Gastroesophageal sphincter (tissue), 4 donors: Measurements from ENCODE around the gene CPT1C. TPM values are rescaled to one million over a fixed set of nuclear protein-coding genes. Genes with fewer than 3 reads are reported as not detected.

Experiments used
- ATAC-seq: fragments of 150-250 bp; one replicate; pipeline ENCODE4 v1.9.1; 2016; ENCODE audit warnings: mild to moderate bottlenecking, moderate library complexity
- H3K27ac ChIP-seq, 4 donors: fragments of 200-600 bp; sonication (generic) in 3 of 4; 1 replicate in 3 of 4; 2 replicates in 1 of 4; pipeline ENCODE4 v1.5.1; 2016 to 2019
- H3K27me3 ChIP-seq: fragments of 200-600 bp; sonication (generic); one replicate; pipeline ENCODE4 v1.5.1; 2019
- H3K36me3 ChIP-seq, 2 donors: fragments of 200-600 bp; sonication (generic); one replicate each; pipeline ENCODE4 v1.5.1; 2019; ENCODE audit warnings: control low read depth in 1 of 2
- H3K4me1 ChIP-seq, 3 donors: fragments of 200-600 bp; sonication (generic); 1 replicate in 2 of 3; 2 replicates in 1 of 3; pipeline ENCODE4 v1.5.1; 2016 to 2019; ENCODE audit warnings: control low read depth in 2 of 3
- H3K4me3 ChIP-seq, 2 donors: fragments of 200-600 bp; sonication (generic); one replicate each; pipeline ENCODE4 v1.5.1; 2019; ENCODE audit warnings: mild to moderate bottlenecking in 1 of 2, moderate library complexity in 1 of 2
- H3K9me3 ChIP-seq, 3 donors: fragments of 200-600 bp; sonication (generic); one replicate each; pipeline ENCODE4 v1.5.1; 2017 to 2019; ENCODE audit warnings: control low read depth in 2 of 3
- CTCF ChIP-seq, 4 experiments: fragments of 200-600 bp in 2 of 4; fragments of 450-650 bp in 2 of 4; sonication (generic) in 1 of 4; IDR thresholded peaks; one replicate each; pipeline ENCODE4 v1.5.1; 2017 to 2019; ENCODE audit warnings: antibody characterized with exemption in 4 of 4, mild to moderate bottlenecking in 2 of 4, moderate library complexity in 2 of 4
- EP300 ChIP-seq: sonication (generic); formaldehyde crosslinking; IDR thresholded peaks from one replicate; pipeline ENCODE4 v1.6.1; 2017; ENCODE audit warnings: antibody characterized with exemption, mild to moderate bottlenecking
- POLR2A ChIP-seq, 2 donors: fragments of 450-650 bp; IDR thresholded peaks; one replicate each; pipeline ENCODE4 v1.6.1; 2017; ENCODE audit warnings: antibody characterized with exemption in 2 of 2, mild to moderate bottlenecking in 2 of 2, moderate library complexity in 1 of 2
- POLR2AphosphoS5 ChIP-seq: sonication (generic); formaldehyde crosslinking; IDR thresholded peaks from one replicate; pipeline ENCODE4 v1.6.1; 2017; ENCODE audit warnings: antibody characterized with exemption
- WGBS, 2 donors: methylation state at CpG; one replicate each; pipeline ENCODE4 v1.1.5; 2018; ENCODE audit warnings: low coverage in 1 of 2; 5-methylcytosine and 5-hydroxymethylcytosine counted together
- total RNA-seq, 4 donors: library from RNA; depleted of rRNA; stranded (reverse); fragments of >200 nt; gene quantifications; one replicate each; pipeline ENCODE4 v1.1.0, GENCODE V29; 2016

CPT1C gene
- total RNA-seq, 4 donors from 2014 or later, result 2.0 to 3.0 (median 2.6) TPM

- Histone ChIP-seq H3K36me3 (no peaks in the 10 kb centered on the region), H3K4me3 (no peak overlapping the region), H3K4me1 (no peaks in the 10 kb centered on the region), H3K27me3 (peaks cover 10% of the 10 kb centered on the region), H3K9me3 (no peaks in the 10 kb centered on the region), H3K27ac (no peak overlapping the region)
- TF ChIP-seq POLR2AphosphoS5 (no peak), POLR2A (IDR thresholded peaks at IDR 0.05) (no peak), CTCF (IDR thresholded peaks at IDR 0.05) (no peak), EP300 (no peak)
- ATAC-seq, result no peak
- 22% methylated on average over 1 of the region's 1 CpG; no CpG with 5 or more reads in 1 of the 2 donors for WGBS, 2 donors
Observed at GRCh38 chr19:49749771-49750170, 58.9 kb downstream of the CPT1C start.

GRCh38 chr19:49752701-49753100, 61.8 kb downstream of the CPT1C start:
- ATAC-seq, result no peak
- Histone ChIP-seq H3K36me3 (no peaks in the 10 kb centered on the region), H3K27ac (no peak overlapping the region), H3K4me1 (no peaks in the 10 kb centered on the region), H3K9me3 (peaks cover 0 to 12% (median 0%) of the 10 kb centered on the region in 3 donors), H3K27me3 (no peaks in the 10 kb centered on the region), H3K4me3 (no peak overlapping the region)
- 67% methylated on average over 1 of the region's 1 CpG; no CpG with 5 or more reads in 1 of the 2 donors for WGBS, 2 donors
- no peak for TF ChIP-seq POLR2AphosphoS5
- no peak for TF ChIP-seq POLR2A (IDR thresholded peaks at IDR 0.05)
- TF ChIP-seq EP300, result no peak
- no peak for TF ChIP-seq CTCF (IDR thresholded peaks at IDR 0.05)

- 86 to 94% methylated on average over 1 to 3 of the region's 3 CpGs for WGBS, 2 donors
- Histone ChIP-seq H3K4me1 (no peaks in the 10 kb centered on the region), H3K27me3 (peaks cover 6% of the 10 kb centered on the region), H3K36me3 (no peaks in the 10 kb centered on the region), H3K9me3 (peaks cover 0 to 12% (median 0%) of the 10 kb centered on the region in 3 donors), H3K27ac (no peak overlapping the region), H3K4me3 (no peak overlapping the region)
- no peak for ATAC-seq
- TF ChIP-seq EP300 (no peak), POLR2A (IDR thresholded peaks at IDR 0.05) (no peak), CTCF (IDR thresholded peaks at IDR 0.05) (no peak), POLR2AphosphoS5 (no peak)
Observed at GRCh38 chr19:49755956-49756355, 65.0 kb downstream of the CPT1C start.

- no peak for TF ChIP-seq CTCF (IDR thresholded peaks at IDR 0.05)
- no peak for TF ChIP-seq POLR2AphosphoS5
- no peak for TF ChIP-seq EP300
- no peak for TF ChIP-seq POLR2A (IDR thresholded peaks at IDR 0.05)
- H3K4me1 ChIP-seq, result peaks cover 0 to 4% (median 0%) of the 10 kb centered on the region in 3 donors
- peaks cover 6% of the 10 kb centered on the region for H3K27me3 ChIP-seq
- 12 to 30% methylated on average over 4 to 7 of the region's 7 CpGs for WGBS, 2 donors
- no peak overlapping the region for H3K27ac ChIP-seq
- peaks cover 0 to 12% (median 0%) of the 10 kb centered on the region in 3 donors for H3K9me3 ChIP-seq
- H3K4me3 ChIP-seq, result no peak overlapping the region
- H3K36me3 ChIP-seq, result no peaks in the 10 kb centered on the region
- no peak for ATAC-seq
Observed at GRCh38 chr19:49758292-49758691, 67.4 kb downstream of the CPT1C start.

GRCh38 chr19:49761249-49761624, 70.3 kb downstream of the CPT1C start:
- H3K27ac ChIP-seq, result peak overlapping the region in 2 of 4 donors; percentile 35 to 60
- 100% methylated on average over 1 of the region's 1 CpG; no CpG with 5 or more reads in 1 of the 2 donors for WGBS, 2 donors
- H3K9me3 ChIP-seq, result peaks cover 0 to under 1% (median 0%) of the 10 kb centered on the region in 3 donors
- peaks cover 0 to 14% (median 3%) of the 10 kb centered on the region in 3 donors for H3K4me1 ChIP-seq
- no peak for ATAC-seq
- no peaks in the 10 kb centered on the region for H3K36me3 ChIP-seq
- no peak for TF ChIP-seq EP300
- TF ChIP-seq POLR2A (IDR thresholded peaks at IDR 0.05), result no peak
- no peak for TF ChIP-seq POLR2AphosphoS5
- no peak for TF ChIP-seq CTCF (IDR thresholded peaks at IDR 0.05)
- peaks cover 6% of the 10 kb centered on the region for H3K27me3 ChIP-seq
- no peak overlapping the region for H3K4me3 ChIP-seq
